ENCODE results near the gene ZGPAT. TPM values are rescaled to one million over a fixed set of nuclear protein-coding genes. Genes with fewer than 3 reads are reported as not detected.

ZGPAT gene
- total RNA-seq, 1 donor from 2014 or later: 11.7 TPM

GRCh38 chr20:63782521-63782971 lies 74.7 kb downstream of the ZGPAT start:
- no peak for DNase-seq (ENCODE audit: low read depth in 2 of 2)

GRCh38 chr20:63783970-63784369 lies 76.1 kb downstream of the ZGPAT start:
- DNase-seq (ENCODE audit: low read depth in 2 of 2): no peak

GRCh38 chr20:63785691-63786131 lies 77.9 kb downstream of the ZGPAT start:
- no peak for DNase-seq (ENCODE audit: low read depth in 2 of 2)

Other genes with a start within 250 kb of the ZGPAT start
- gene KCNQ2, start 235.4 kb upstream of the ZGPAT start, total RNA-seq: not detected in 2 replicates
- 5.2 and 14.8 TPM in 2 replicates for gene EEF1A2, start 209.0 kb upstream of the ZGPAT start, total RNA-seq
- 16.3 and 21.2 TPM in 2 replicates for gene PPDPF, start 187.3 kb upstream of the ZGPAT start, total RNA-seq
- gene PTK6, start 170.7 kb upstream of the ZGPAT start, total RNA-seq: under 0.01 TPM in 1 of 2 replicates, not detected in the other
- not detected in 2 replicates for gene SRMS, start 160.3 kb upstream of the ZGPAT start, total RNA-seq
- 0.87 and 2.6 TPM in 2 replicates for gene FNDC11, start 153.9 kb upstream of the ZGPAT start, total RNA-seq
- gene HELZ2, start 133.8 kb upstream of the ZGPAT start, total RNA-seq: 21.1 and 35.5 TPM in 2 replicates
- 5.4 and 7.3 TPM in 2 replicates for gene GMEB2, start 80.9 kb upstream of the ZGPAT start, total RNA-seq
- under 0.01 and 1.1 TPM in 2 replicates for gene STMN3, start 54.6 kb upstream of the ZGPAT start, total RNA-seq
- 4.4 and 4.6 TPM in 2 replicates for gene RTEL1, start 49.7 kb upstream of the ZGPAT start, total RNA-seq
- gene TNFRSF6B, start 11.4 kb upstream of the ZGPAT start, total RNA-seq: 3.2 and 12.6 TPM in 2 replicates
- 22.7 and 31.2 TPM in 2 replicates for gene ARFRP1, start 63 bp upstream of the ZGPAT start, total RNA-seq
- gene LIME1, start 28.6 kb downstream of the ZGPAT start, total RNA-seq: 0.87 and 1.4 TPM in 2 replicates
- gene SLC2A4RG, start 31.7 kb downstream of the ZGPAT start, total RNA-seq: 6.3 and 6.5 TPM in 2 replicates
- gene ZBTB46, start 123.2 kb downstream of the ZGPAT start, total RNA-seq: 37.7 and 46.4 TPM in 2 replicates
- gene ABHD16B, start 153.5 kb downstream of the ZGPAT start, total RNA-seq: not detected in 2 replicates
- gene TPD52L2, start 157.2 kb downstream of the ZGPAT start, total RNA-seq: 96.3 and 113 TPM in 2 replicates
- 58.4 and 68.5 TPM in 2 replicates for gene DNAJC5, start 187.1 kb downstream of the ZGPAT start, total RNA-seq
- gene UCKL1, start 248.4 kb downstream of the ZGPAT start, total RNA-seq: 25.5 and 29.6 TPM in 2 replicates